ENCODE results near the gene ACTN2. TPM values are rescaled to one million over a fixed set of nuclear protein-coding genes. Genes with fewer than 3 reads are reported as not detected.
A peak's percentile ranks its signal among the peaks of the same experiment; 100 is the strongest.

Gene ACTN2
- total RNA-seq: not detected in 2 replicates

DNA sequence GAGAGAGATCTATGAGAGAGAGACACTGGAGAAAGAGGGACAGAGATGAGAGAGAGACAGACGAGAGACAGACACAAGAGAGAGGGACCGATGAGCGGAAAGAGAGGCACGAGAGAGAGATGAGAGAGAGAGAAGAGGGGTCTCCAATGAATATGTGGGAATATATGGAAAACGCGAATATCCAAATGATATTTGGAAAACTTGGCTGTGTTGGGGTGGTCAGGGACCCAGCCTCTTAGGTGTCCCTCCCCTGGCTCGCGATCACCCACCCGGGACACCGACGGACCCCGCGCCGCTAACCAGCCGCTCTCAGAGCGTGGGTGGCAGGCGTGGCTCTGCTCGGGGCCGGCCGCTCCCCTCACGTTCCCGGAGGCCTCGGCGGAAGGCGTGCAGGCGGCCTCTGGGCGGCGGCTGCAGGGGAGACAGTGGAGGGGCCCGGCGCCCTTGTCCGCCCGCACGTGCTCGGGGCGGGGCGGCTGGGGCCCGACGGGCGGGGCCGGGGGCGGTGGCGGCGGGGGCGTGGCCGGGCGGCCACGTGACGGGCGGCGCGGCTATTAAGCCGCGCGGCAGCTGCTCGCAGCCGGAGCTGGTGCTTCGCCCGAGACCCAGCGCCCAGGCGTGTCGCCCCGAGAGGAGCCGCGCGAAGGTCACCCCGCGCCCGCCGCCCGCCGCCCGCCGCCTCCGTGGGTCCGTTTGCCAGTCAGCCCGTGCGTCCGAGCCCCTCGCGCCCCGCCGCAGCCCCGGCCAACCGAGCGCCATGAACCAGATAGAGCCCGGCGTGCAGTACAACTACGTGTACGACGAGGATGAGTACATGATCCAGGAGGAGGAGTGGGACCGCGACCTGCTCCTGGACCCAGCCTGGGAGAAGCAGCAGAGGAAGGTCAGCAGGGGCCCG is at the start of gene ACTN2:
Gene ACTN2, plus strand, starts transcription at position 583 of the 898 bp plus-strand sequence. Its CDS starts 175 bp downstream, at position 758.
- TF ChIP-seq CTCF (IDR thresholded peaks at IDR 0.05; ENCODE audit: extremely low read depth, low read depth, low read length): no peak
- Histone ChIP-seq H3K27ac (ENCODE audit: low read depth, low read length) (no peak within 1 kb of the TSS), H3K4me1 (ENCODE audit: insufficient read depth, low read length) (no peaks in the 10 kb centered on the region), H3K79me2 (ENCODE audit: insufficient read depth, low read length) (no peaks in the 10 kb centered on the region), H3K9me3 (ENCODE audit: low read depth, low read length) (no peaks in the 10 kb centered on the region), H3K36me3 (ENCODE audit: insufficient read depth, low read length) (no peaks in the 10 kb centered on the region), H3K27me3 (ENCODE audit: insufficient read depth, low read length) (peaks cover 17% of the 10 kb centered on the region), H2AFZ (ENCODE audit: low read length) (no peak within 1 kb of the TSS), H3K4me2 (ENCODE audit: insufficient read depth, low read length) (peak within 1 kb of the TSS; percentile 51), H4K20me1 (ENCODE audit: insufficient read depth, low read length) (no peaks in the 10 kb centered on the region), H3K4me3 (ENCODE audit: insufficient read depth, low read length) (peak within 1 kb of the TSS; percentile 43)
- DNase-seq (ENCODE audit: insufficient read length, low spot score, missing footprints): peak; percentile 81

DNA sequence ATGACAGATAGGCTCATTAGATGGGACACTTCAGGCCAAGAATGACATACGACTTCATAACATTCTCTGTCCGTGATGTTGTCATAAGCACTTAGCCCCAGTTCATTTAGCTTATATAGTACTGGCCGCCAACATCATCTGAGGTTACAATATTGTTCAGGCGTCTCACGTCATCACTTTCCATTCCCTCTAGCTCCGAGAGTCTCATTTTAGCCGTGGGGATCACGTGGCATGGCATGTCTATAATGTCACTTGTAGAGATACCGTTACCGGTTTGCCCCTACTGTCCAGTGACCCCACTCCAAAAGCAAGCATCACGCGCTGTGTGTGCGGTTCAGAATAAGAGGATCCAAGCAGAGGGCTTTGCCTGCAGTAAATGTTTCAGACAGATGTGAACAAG is 47.4 kb upstream of the ACTN2 start:
- Histone ChIP-seq H3K27ac (ENCODE audit: low read depth, low read length) (no peak overlapping the region), H2AFZ (ENCODE audit: low read length) (no peak overlapping the region), H3K9me3 (ENCODE audit: low read depth, low read length) (no peaks in the 10 kb centered on the region), H4K20me1 (ENCODE audit: insufficient read depth, low read length) (no peaks in the 10 kb centered on the region), H3K36me3 (ENCODE audit: insufficient read depth, low read length) (no peaks in the 10 kb centered on the region), H3K79me2 (ENCODE audit: insufficient read depth, low read length) (no peaks in the 10 kb centered on the region), H3K27me3 (ENCODE audit: insufficient read depth, low read length) (no peaks in the 10 kb centered on the region), H3K4me2 (ENCODE audit: insufficient read depth, low read length) (no peak overlapping the region), H3K4me1 (ENCODE audit: insufficient read depth, low read length) (no peaks in the 10 kb centered on the region), H3K4me3 (ENCODE audit: insufficient read depth, low read length) (no peak overlapping the region)
- no peak for TF ChIP-seq CTCF (IDR thresholded peaks at IDR 0.05; ENCODE audit: extremely low read depth, low read depth, low read length)
- DNase-seq (ENCODE audit: insufficient read length, low spot score, missing footprints): no peak

DNA sequence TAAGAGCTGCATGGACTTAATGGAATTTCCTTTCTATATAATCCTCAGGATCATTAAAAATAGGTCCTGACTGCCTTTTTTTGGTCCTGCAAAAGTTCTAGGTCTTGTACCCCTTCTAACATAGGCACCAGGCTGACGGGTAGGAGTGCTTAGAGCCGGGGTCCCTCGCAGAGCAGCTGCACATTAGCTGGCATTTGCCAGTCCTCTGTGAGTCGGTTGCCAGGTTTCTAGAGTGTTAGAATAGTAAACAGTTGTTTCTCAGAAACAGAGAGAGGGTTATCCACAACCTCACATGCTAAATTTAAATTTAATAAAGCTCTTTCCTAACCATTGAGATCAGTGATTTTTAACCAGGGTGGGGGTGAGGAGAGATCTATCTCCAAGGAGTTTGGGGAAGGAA is 46.6 kb upstream of the ACTN2 start:
- no peak overlapping the region for H3K4me3 ChIP-seq (ENCODE audit: insufficient read depth, low read length)
- H3K27me3 ChIP-seq (ENCODE audit: insufficient read depth, low read length): no peaks in the 10 kb centered on the region
- H3K9me3 ChIP-seq (ENCODE audit: low read depth, low read length): no peaks in the 10 kb centered on the region
- no peak overlapping the region for H2AFZ ChIP-seq (ENCODE audit: low read length)
- H3K4me1 ChIP-seq (ENCODE audit: insufficient read depth, low read length): no peaks in the 10 kb centered on the region
- no peak for TF ChIP-seq CTCF (IDR thresholded peaks at IDR 0.05; ENCODE audit: extremely low read depth, low read depth, low read length)
- H3K4me2 ChIP-seq (ENCODE audit: insufficient read depth, low read length): no peak overlapping the region
- peak; percentile 10 for DNase-seq (ENCODE audit: insufficient read length, low spot score, missing footprints)
- H3K27ac ChIP-seq (ENCODE audit: low read depth, low read length): no peak overlapping the region
- H3K36me3 ChIP-seq (ENCODE audit: insufficient read depth, low read length): no peaks in the 10 kb centered on the region
- no peaks in the 10 kb centered on the region for H3K79me2 ChIP-seq (ENCODE audit: insufficient read depth, low read length)
- H4K20me1 ChIP-seq (ENCODE audit: insufficient read depth, low read length): no peaks in the 10 kb centered on the region

DNA sequence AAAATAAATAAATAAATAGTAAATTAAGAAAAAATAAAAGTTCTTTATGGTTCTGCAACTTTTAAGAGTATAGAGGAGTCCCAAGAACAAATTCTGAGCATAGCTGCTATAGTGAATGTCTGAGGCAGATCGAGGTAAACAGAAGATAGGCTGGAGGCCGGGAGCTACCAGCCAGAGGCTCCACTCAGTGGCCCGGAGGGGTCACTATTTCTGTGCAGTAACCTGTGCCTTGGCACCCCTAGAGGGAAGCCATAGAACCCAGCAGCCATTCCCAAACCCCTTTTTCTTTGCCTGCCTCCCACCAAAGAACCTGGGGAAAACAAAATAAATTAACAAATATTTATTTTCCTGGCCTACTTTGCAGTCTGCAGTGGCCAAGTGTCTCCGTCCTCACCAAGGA is 43.5 kb upstream of the ACTN2 start:
- Histone ChIP-seq H3K9me3 (ENCODE audit: low read depth, low read length) (no peaks in the 10 kb centered on the region), H3K27me3 (ENCODE audit: insufficient read depth, low read length) (no peaks in the 10 kb centered on the region), H3K4me1 (ENCODE audit: insufficient read depth, low read length) (no peaks in the 10 kb centered on the region), H4K20me1 (ENCODE audit: insufficient read depth, low read length) (no peaks in the 10 kb centered on the region), H3K4me2 (ENCODE audit: insufficient read depth, low read length) (no peak overlapping the region), H3K79me2 (ENCODE audit: insufficient read depth, low read length) (no peaks in the 10 kb centered on the region), H3K4me3 (ENCODE audit: insufficient read depth, low read length) (no peak overlapping the region), H2AFZ (ENCODE audit: low read length) (no peak overlapping the region), H3K27ac (ENCODE audit: low read depth, low read length) (no peak overlapping the region), H3K36me3 (ENCODE audit: insufficient read depth, low read length) (no peaks in the 10 kb centered on the region)
- TF ChIP-seq CTCF (IDR thresholded peaks at IDR 0.05; ENCODE audit: extremely low read depth, low read depth, low read length): no peak
- DNase-seq (ENCODE audit: insufficient read length, low spot score, missing footprints): no peak
